ENCODE data around the gene GPR160. TPM values are rescaled to one million over a fixed set of nuclear protein-coding genes. Genes with fewer than 3 reads are reported as not detected.

The GPR160 gene
- total and polyA plus RNA-seq, 2 experiments from 2014 or later, result 39.4 to 55.7 TPM

DNA sequence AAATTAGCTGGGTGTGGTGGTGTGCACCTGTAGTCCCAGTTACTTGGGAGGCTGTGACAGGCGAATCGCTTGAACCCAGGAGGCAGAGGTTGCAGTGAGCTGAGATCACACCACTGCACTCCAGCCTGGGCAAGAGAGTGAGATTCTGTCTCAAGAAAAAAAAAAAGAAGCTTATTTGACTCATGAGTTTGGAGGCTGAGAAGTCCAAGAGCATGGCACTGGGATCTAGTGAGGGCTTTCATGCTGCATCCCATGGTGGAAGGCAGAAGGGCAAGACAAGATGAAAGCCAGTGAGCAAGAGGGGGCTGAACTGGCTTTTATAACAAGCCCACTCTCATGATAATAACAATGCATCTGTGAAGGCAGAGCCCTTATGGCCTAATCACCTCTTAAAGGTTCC, 37.7 kb upstream of the GPR160 start (continued):
- TF ChIP-seq, protein P1, sequence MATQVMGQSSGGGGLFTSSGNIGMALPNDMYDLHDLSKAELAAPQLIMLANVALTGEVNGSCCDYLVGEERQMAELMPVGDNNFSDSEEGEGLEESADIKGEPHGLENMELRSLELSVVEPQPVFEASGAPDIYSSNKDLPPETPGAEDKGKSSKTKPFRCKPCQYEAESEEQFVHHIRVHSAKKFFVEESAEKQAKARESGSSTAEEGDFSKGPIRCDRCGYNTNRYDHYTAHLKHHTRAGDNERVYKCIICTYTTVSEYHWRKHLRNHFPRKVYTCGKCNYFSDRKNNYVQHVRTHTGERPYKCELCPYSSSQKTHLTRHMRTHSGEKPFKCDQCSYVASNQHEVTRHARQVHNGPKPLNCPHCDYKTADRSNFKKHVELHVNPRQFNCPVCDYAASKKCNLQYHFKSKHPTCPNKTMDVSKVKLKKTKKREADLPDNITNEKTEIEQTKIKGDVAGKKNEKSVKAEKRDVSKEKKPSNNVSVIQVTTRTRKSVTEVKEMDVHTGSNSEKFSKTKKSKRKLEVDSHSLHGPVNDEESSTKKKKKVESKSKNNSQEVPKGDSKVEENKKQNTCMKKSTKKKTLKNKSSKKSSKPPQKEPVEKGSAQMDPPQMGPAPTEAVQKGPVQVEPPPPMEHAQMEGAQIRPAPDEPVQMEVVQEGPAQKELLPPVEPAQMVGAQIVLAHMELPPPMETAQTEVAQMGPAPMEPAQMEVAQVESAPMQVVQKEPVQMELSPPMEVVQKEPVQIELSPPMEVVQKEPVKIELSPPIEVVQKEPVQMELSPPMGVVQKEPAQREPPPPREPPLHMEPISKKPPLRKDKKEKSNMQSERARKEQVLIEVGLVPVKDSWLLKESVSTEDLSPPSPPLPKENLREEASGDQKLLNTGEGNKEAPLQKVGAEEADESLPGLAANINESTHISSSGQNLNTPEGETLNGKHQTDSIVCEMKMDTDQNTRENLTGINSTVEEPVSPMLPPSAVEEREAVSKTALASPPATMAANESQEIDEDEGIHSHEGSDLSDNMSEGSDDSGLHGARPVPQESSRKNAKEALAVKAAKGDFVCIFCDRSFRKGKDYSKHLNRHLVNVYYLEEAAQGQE (IDR thresholded peaks at IDR 0.05; ENCODE audit: unreplicated experiment), result no peak
- TF ChIP-seq POLR2AphosphoS5 (IDR thresholded peaks at IDR 0.05; ENCODE audit: low read depth) (no peak), EZH2 (IDR thresholded peaks at IDR 0.05; ENCODE audit: low read depth, unreplicated experiment) (no peak), ZNF331 (CRISPR knock-in tag; IDR thresholded peaks at IDR 0.05; ENCODE audit: low read depth) (no peak)

DNA sequence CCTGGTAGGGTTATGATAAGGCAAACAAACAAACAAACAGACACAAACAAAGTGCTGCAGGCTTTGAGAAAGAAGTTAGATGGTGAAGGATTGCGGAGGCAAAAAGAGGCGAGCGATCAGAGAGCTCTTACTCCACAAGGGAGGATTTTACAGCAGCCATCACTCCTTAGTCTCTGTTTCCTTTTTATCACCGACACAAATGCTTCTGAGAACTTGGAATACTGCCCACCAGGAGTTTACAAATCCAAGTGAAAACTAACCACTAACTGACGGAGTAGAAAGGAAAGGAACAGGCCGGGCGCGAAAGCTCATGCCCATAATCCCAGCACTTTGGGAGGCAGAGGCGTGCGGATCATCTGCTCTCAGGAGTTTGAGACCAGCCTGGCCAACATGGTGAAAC, 35.6 kb upstream of the GPR160 start:
- Mint-ChIP-seq H3K36me3 (ENCODE audit: low read depth) (peaks cover 3% of the 10 kb centered on the region; the same call in 1 of the 3 replicates), H3K4me1 (peaks cover 3% of the 10 kb centered on the region; the same call in 2 of the 3 replicates), H3K4me3 (no peak overlapping the region), H3K27me3 (ENCODE audit: insufficient read depth, low read depth, poor library complexity) (peaks cover 2% of the 10 kb centered on the region), H3K9me3 (no peaks in the 10 kb centered on the region), H3K27ac (no peak overlapping the region)
- H3K36me3 ChIP-seq (ENCODE audit: insufficient read depth), result no peaks in the 10 kb centered on the region
- H3K27ac ChIP-seq (ENCODE audit: low read depth), result no peak overlapping the region
- H3F3A ChIP-seq (replicated peaks; ENCODE audit: low read depth), result no peaks in the 10 kb centered on the region
- H3K4me2 ChIP-seq, result no peak overlapping the region
- ATAC-seq, result no peak
- TF ChIP-seq, protein P1 (IDR thresholded peaks at IDR 0.05; ENCODE audit: unreplicated experiment), result no peak
- TF ChIP-seq, protein P2, sequence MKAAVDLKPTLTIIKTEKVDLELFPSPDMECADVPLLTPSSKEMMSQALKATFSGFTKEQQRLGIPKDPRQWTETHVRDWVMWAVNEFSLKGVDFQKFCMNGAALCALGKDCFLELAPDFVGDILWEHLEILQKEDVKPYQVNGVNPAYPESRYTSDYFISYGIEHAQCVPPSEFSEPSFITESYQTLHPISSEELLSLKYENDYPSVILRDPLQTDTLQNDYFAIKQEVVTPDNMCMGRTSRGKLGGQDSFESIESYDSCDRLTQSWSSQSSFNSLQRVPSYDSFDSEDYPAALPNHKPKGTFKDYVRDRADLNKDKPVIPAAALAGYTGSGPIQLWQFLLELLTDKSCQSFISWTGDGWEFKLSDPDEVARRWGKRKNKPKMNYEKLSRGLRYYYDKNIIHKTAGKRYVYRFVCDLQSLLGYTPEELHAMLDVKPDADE (IDR thresholded peaks at IDR 0.05), result no peak
- H3K27me3 ChIP-seq (ENCODE audit: insufficient read depth), result no peaks in the 10 kb centered on the region
- DNase-seq (ENCODE audit: low spot score), result no peak
- no peak overlapping the region for H3K4me3 ChIP-seq
- no peaks in the 10 kb centered on the region for H3K9me2 ChIP-seq (ENCODE audit: insufficient read depth)
- no peaks in the 10 kb centered on the region for H4K20me1 ChIP-seq (replicated peaks; ENCODE audit: insufficient read depth)
- no peaks in the 10 kb centered on the region for H3K79me2 ChIP-seq (replicated peaks; ENCODE audit: insufficient read depth)
- H3K4me1 ChIP-seq (ENCODE audit: insufficient read depth), result no peaks in the 10 kb centered on the region
- peak overlapping the region; percentile 90; the same call in 1 of the 2 replicates for H2AFZ ChIP-seq

All from GM23338 (cell line).